HG03066 (cell line): Measurements from ENCODE around the gene NDUFB2.
"Not testable (repeated sequence)": the region's sequence is repeated elsewhere in the genome, so short reads cannot be mapped to it uniquely, and the experiment has no call there.

Experiments used
- ATAC-seq: cut with Tn5 transposase; IDR thresholded peaks from one replicate; pipeline ENCODE4 v1.9.1; 2021; ENCODE audit warnings: low read depth; ENCODE audit not compliant: unreplicated experiment

NDUFB2 gene

GRCh38 chr7:140671966-140672365 is 24.5 kb upstream of the NDUFB2 start:
- no peak for ATAC-seq

DNA sequence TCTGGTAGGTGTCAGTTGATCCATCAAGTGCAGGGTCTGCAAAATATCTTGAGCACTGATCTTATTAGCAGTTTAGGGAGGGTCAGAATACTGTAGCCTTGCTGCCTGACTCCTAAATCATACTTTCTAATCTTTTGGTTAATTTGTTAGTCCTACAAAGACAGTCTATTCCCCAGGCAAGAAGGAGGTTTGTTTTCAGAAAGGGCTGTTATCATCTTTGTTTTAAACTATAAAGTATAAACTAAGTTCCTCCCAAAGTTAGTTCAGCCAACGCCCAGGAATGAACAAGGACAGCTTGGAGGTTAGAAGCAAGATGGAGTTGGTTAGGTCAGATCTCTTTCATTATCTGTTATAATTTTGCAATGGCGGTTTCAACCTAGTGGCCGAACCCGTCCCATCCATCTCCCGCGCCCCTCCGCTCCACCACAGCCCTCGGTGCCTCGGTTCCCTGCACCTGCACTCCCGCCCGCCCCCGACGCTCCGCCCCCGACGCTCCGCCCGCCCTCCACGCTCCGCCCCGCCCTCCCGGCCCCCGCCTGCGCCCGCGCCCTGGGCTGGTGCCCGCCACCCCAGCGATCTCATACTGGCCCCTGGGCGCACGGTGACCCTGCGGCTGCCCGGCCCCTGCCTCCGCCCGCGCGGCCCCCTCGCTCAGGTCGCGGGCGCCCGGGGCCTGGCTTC is 24.0 kb upstream of the NDUFB2 start, which contains the start of gene ADCK2:
Gene ADCK2, plus strand, starts transcription at position 564 of the 681 bp plus-strand sequence. CDS start 386 bp downstream, outside the sequence.
- ATAC-seq = peak; percentile 53

- ATAC-seq = peak; percentile 37
Observed at GRCh38 chr7:140673063-140673773, 23.3 kb upstream of the NDUFB2 start.

GRCh38 chr7:140673774-140674155 is 22.7 kb upstream of the NDUFB2 start:
- no peak for ATAC-seq

DNA sequence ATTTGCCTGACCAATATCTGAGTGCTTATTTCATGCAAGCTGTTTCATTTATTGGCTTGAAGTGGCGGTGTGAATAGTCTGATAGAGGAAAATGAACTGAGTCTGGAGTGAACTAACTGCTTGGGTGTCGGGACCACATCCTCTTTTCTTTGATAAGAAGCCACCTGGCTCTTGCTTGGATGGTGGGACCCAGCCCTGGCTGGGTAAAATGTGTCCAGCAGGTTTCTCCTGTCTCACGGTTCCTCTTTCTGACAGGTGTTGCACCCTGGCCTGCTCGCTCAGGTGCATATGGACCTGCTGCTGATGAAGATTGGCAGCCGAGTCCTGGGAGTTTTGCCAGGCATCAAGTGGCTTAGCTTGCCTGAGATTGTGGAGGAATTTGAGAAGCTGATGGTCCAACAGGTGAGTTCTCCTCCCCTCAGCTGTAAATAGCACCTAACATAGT is 22.1 kb upstream of the NDUFB2 start:
- ATAC-seq = no peak

- ATAC-seq = no peak
Observed at GRCh38 chr7:140674899-140675701, 21.4 kb upstream of the NDUFB2 start.

GRCh38 chr7:140675726-140676125 is 20.8 kb upstream of the NDUFB2 start:
- no peak for ATAC-seq

GRCh38 chr7:140676306-140676705 is 20.2 kb upstream of the NDUFB2 start:
- ATAC-seq = peak; percentile 40

GRCh38 chr7:140676956-140677355 is 19.6 kb upstream of the NDUFB2 start:
- ATAC-seq = not testable (repeated sequence)

- ATAC-seq = no peak
Observed at GRCh38 chr7:140677496-140677895, 19.0 kb upstream of the NDUFB2 start.

- ATAC-seq = no peak
Observed at GRCh38 chr7:140678081-140678815, 18.3 kb upstream of the NDUFB2 start.

DNA sequence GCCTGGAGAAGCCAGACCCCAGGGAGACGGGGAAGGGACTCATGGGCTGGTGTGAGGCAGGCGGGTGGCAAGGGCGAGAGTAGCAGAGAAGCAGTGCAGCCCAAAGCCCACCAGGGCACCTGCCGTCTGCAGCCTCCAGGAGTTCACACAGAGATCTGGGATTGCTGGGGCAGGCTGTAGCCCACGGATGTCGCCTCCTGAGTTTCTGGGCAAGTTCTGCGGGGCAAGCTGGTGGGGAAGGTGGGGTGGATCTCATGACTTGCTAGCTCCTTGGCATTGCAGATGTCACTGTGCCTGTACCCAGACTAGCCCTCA is 17.7 kb upstream of the NDUFB2 start:
- no peak for ATAC-seq

GRCh38 chr7:140679186-140679585 is 17.3 kb upstream of the NDUFB2 start:
- no peak for ATAC-seq

- ATAC-seq = no peak
Observed at GRCh38 chr7:140680886-140681285, 15.6 kb upstream of the NDUFB2 start.

GRCh38 chr7:140681766-140682165 is 14.7 kb upstream of the NDUFB2 start:
- ATAC-seq = no peak

GRCh38 chr7:140683657-140684056 is 12.9 kb upstream of the NDUFB2 start:
- no peak for ATAC-seq

DNA sequence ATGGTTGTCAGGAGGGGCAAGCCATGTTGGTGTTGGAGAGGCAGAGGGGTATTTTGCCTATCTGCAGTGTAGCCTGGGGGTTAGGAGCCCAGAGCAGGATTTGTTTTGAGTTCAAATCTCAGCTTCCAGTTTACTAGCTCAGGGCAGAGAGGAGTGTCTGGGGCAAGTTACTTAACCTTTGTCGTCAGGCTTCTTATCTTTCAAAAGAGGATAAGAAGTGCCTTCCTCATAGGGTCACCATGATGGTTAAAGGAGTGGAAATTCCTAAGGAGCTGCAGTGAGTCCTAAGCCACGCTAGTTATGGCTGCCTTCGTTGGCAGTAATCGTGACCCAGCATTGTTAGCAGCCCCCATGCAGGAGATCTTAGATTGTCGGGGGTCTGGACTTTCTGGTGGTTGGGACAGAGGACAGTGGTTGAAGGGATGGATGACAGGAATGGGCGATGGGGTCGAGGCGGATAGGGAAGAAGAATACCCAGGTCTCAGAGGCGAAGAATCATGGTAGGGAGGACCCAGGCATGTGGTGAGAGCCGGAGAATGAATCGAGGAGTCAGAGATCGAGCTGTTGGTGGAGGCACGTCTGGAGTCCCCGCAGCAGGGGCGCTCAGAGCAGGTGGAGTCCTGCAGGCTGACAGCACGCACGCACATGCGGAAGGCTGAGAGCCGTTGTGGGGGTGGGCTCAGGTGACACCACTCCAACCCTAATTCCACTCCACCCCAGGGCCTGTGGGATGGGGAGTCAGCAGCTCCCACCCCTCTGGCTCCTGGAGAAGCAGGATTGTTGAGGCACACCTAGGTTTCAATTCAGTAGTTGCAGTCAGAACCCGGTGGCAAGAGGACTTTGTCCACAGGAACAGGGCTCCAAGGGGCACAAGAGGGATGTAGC is 12.2 kb upstream of the NDUFB2 start:
- no peak for ATAC-seq

DNA sequence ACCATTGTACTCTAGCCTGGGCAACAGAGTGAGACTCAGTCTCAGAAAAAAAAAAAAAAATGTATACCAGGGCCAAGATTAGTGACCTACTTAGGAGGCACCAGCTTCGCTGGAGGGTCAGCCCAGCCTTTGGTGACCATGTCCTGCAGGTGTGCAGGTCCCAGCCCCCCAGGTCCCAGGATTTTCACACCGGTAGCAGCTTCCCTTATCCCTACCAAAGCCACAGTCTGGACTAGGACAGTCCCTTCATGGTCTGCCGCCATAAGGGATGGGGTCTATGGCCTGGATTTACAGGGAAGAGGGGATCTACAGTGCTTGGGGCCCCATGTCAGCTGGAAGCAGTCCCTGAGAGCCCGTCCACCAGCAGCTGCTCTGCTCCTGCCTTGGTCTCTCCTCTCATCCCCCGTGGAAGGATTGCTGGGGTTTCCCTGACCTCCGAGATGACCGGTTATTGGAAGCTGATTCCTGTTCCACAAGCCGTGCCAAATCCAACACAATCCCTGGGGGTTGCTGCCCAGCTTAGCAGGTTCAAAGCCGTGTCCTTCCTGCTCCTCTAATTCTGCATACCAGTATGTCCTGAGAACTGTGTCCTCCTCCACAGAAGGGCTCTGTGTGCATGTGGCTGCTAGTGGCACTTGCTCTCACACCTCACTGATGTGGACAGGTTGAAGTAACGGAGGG is 11.0 kb upstream of the NDUFB2 start:
- ATAC-seq = no peak

DNA sequence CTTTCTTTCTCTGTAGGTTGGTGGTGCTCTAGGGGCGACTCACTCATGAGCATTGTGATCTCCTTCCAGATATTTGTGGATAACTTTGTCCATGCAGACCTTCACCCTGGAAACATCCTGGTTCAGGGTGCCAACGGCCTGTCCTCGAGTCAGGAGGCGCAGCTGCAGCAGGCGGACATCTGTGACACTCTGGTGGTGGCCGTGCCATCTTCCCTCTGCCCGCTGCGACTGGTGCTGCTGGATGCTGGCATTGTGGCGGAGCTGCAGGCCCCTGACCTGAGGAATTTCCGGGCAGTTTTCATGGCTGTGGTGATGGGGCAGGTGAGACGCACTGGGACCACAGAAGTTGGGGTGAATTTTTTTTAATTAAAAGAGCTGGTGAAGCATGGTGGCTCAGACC is 9.6 kb upstream of the NDUFB2 start:
- ATAC-seq = no peak
